Measurements from ENCODE around the gene FRMD4B.

- TF ChIP-seq, protein P1, sequence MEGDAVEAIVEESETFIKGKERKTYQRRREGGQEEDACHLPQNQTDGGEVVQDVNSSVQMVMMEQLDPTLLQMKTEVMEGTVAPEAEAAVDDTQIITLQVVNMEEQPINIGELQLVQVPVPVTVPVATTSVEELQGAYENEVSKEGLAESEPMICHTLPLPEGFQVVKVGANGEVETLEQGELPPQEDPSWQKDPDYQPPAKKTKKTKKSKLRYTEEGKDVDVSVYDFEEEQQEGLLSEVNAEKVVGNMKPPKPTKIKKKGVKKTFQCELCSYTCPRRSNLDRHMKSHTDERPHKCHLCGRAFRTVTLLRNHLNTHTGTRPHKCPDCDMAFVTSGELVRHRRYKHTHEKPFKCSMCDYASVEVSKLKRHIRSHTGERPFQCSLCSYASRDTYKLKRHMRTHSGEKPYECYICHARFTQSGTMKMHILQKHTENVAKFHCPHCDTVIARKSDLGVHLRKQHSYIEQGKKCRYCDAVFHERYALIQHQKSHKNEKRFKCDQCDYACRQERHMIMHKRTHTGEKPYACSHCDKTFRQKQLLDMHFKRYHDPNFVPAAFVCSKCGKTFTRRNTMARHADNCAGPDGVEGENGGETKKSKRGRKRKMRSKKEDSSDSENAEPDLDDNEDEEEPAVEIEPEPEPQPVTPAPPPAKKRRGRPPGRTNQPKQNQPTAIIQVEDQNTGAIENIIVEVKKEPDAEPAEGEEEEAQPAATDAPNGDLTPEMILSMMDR (IDR thresholded peaks at IDR 0.05), result no peak
- TF ChIP-seq HOXB13 (CRISPR knock-in tag; IDR thresholded peaks at IDR 0.05; ENCODE audit: low read depth) (no peak), ATOH8 (CRISPR knock-in tag; IDR thresholded peaks at IDR 0.05; ENCODE audit: low read depth) (no peak), POLR2A (IDR thresholded peaks at IDR 0.05; ENCODE audit: low read length) (no peak), JUNB (IDR thresholded peaks at IDR 0.05) (no peak), CBX2 (IDR thresholded peaks at IDR 0.05; ENCODE audit: borderline replicate concordance, low read depth) (no peak), PBX3 (IDR thresholded peaks at IDR 0.05) (no peak), CBX8 (IDR thresholded peaks at IDR 0.05) (no peak)
- TF ChIP-seq, protein P2, sequence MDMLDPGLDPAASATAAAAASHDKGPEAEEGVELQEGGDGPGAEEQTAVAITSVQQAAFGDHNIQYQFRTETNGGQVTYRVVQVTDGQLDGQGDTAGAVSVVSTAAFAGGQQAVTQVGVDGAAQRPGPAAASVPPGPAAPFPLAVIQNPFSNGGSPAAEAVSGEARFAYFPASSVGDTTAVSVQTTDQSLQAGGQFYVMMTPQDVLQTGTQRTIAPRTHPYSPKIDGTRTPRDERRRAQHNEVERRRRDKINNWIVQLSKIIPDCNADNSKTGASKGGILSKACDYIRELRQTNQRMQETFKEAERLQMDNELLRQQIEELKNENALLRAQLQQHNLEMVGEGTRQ (IDR thresholded peaks at IDR 0.05), result no peak
These were observed 196.4 kb downstream of the FRMD4B start for GRCh38 chr3:69189487-69189886.

Data from A549 (cell line).